Liver (tissue), 9 donors: Measurements from ENCODE around the gene RFT1. TPM values are rescaled to one million over a fixed set of nuclear protein-coding genes. Genes with fewer than 3 reads are reported as not detected.

Experiments
- DNase-seq: peaks from one replicate; pipeline ENCODE4 v3.0.0-alpha.2; 2017; ENCODE audit warnings: low spot score
- H3K27ac ChIP-seq, 2 donors: one replicate each; pipeline ENCODE4 v1.7.0; 2013; ENCODE audit warnings: inconsistent platforms in 2 of 2, low read length in 2 of 2, control low read depth in 1 of 2, low read depth in 1 of 2, mild to moderate bottlenecking in 1 of 2
- H3K27me3 ChIP-seq, 4 donors: one replicate each; pipeline versions ENCODE4 v1.6.1 to v1.7.0; 2013; ENCODE audit warnings: low read length in 3 of 4, inconsistent platforms in 1 of 4, mild to moderate bottlenecking in 1 of 4, moderate library complexity in 1 of 4; ENCODE audit not compliant: control insufficient read depth in 4 of 4, insufficient read depth in 4 of 4
- H3K36me3 ChIP-seq, 4 donors: one replicate each; pipeline versions ENCODE4 v1.6.1 to v1.7.0; 2013; ENCODE audit warnings: low read length in 3 of 4, mild to moderate bottlenecking in 3 of 4, low read depth in 1 of 4, moderate library complexity in 1 of 4; ENCODE audit not compliant: control insufficient read depth in 4 of 4, insufficient read depth in 3 of 4
- H3K4me1 ChIP-seq, 4 donors: one replicate each; pipeline versions ENCODE4 v1.6.1 to v1.7.0; 2013; ENCODE audit warnings: low read length in 3 of 4, mild to moderate bottlenecking in 3 of 4, moderate library complexity in 1 of 4; ENCODE audit not compliant: control insufficient read depth in 4 of 4, insufficient read depth in 4 of 4
- H3K4me3 ChIP-seq, 3 donors: one replicate each; pipeline versions ENCODE4 v1.6.1 to v1.7.0; 2013; ENCODE audit warnings: low read length in 3 of 3, control low read depth in 1 of 3, low read depth in 1 of 3, mild to moderate bottlenecking in 1 of 3
- H3K9ac ChIP-seq, 2 donors: one replicate each; pipeline ENCODE4 v1.7.0; 2013; ENCODE audit warnings: low read length in 2 of 2, mild to moderate bottlenecking in 2 of 2, moderate library complexity in 2 of 2, control low read depth in 1 of 2, low read depth in 1 of 2
- H3K9me3 ChIP-seq, 4 donors: one replicate each; pipeline versions ENCODE4 v1.6.1 to v1.7.0; 2013; ENCODE audit warnings: low read length in 3 of 4; ENCODE audit not compliant: control insufficient read depth in 4 of 4
- EGR1 ChIP-seq, 2 donors: IDR thresholded peaks; 2 replicates each; pipeline ENCODE4 v1.6.1; 2016 to 2018; ENCODE audit warnings: antibody characterized with exemption in 2 of 2, low read depth in 2 of 2
- FOXA1 ChIP-seq: IDR thresholded peaks from 2 replicates; pipeline ENCODE4 v1.6.1; 2016; ENCODE audit warnings: antibody characterized with exemption
- FOXA2 ChIP-seq: IDR thresholded peaks from 2 replicates; pipeline ENCODE4 v1.6.1; 2016; ENCODE audit warnings: antibody characterized with exemption
- GABPA ChIP-seq, 2 donors: IDR thresholded peaks in 1 of 2; conservative IDR thresholded peaks in 1 of 2; 2 replicates each; pipeline ENCODE4 v1.6.1; 2016; ENCODE audit warnings: antibody characterized with exemption in 2 of 2, mild to moderate bottlenecking in 1 of 2, moderate library complexity in 1 of 2
- HNF4A ChIP-seq, 2 donors: conservative IDR thresholded peaks; 2 replicates each; pipeline ENCODE4 v1.6.1; 2016; ENCODE audit warnings: antibody characterized with exemption in 2 of 2, mild to moderate bottlenecking in 2 of 2
- HNF4G ChIP-seq: IDR thresholded peaks from 2 replicates; pipeline ENCODE4 v1.6.1; 2016; ENCODE audit warnings: antibody characterized with exemption
- JUND ChIP-seq, 2 donors: IDR thresholded peaks; 2 replicates each; pipeline ENCODE4 v1.6.1; 2016; ENCODE audit warnings: antibody characterized with exemption in 2 of 2
- NR2F2 ChIP-seq: IDR thresholded peaks from 2 replicates; pipeline ENCODE4 v1.6.1; 2016; ENCODE audit warnings: antibody characterized with exemption
- RAD21 ChIP-seq, 2 donors: IDR thresholded peaks; 2 replicates each; pipeline ENCODE4 v1.6.1; 2016; ENCODE audit warnings: antibody characterized with exemption in 2 of 2, mild to moderate bottlenecking in 2 of 2
- REST ChIP-seq: IDR thresholded peaks from 2 replicates; pipeline ENCODE4 v1.6.1; 2016; ENCODE audit warnings: antibody characterized with exemption, mild to moderate bottlenecking
- RXRA ChIP-seq, 2 donors: IDR thresholded peaks; 2 replicates each; pipeline ENCODE4 v1.6.1; 2017 to 2018; ENCODE audit warnings: antibody characterized with exemption in 2 of 2, mild to moderate bottlenecking in 1 of 2
- SP1 ChIP-seq: IDR thresholded peaks from 2 replicates; pipeline ENCODE4 v1.6.1; 2018; ENCODE audit warnings: antibody characterized with exemption, mild to moderate bottlenecking
- TAF1 ChIP-seq: conservative IDR thresholded peaks from 2 replicates; pipeline ENCODE4 v1.6.1; 2016; ENCODE audit warnings: antibody characterized with exemption, mild to moderate bottlenecking
- YY1 ChIP-seq: IDR thresholded peaks from 2 replicates; pipeline ENCODE4 v1.6.1; 2016; ENCODE audit warnings: antibody characterized with exemption, mild to moderate bottlenecking
- ZBTB33 ChIP-seq: IDR thresholded peaks from 2 replicates; pipeline ENCODE4 v1.6.1; 2016; ENCODE audit warnings: antibody characterized with exemption
- WGBS: extraction: QIAGEN DNeasy Blood & Tissue Kit; methylation state at CpG from one replicate; pipeline ENCODE4 v1.1.7; 2013; 5-methylcytosine and 5-hydroxymethylcytosine counted together
- polyA plus RNA-seq, 2 donors: library from polyadenylated mRNA; stranded (reverse) in 1 of 2; unstranded in 1 of 2; fragments of 200-250 nt in 1 of 2; fragments of >200 nt in 1 of 2; fragmentation: Nextera tagmentation in 1 of 2; extraction: Ambion mirVana in 1 of 2; gene quantifications; one replicate each; pipeline versions ENCODE4 v1.2.1 to v1.2.3, GENCODE V29; 2013 to 2015
- total RNA-seq, 2 donors: library from RNA; depleted of rRNA; stranded (reverse); fragments of >200 nt; gene quantifications; one replicate each; pipeline ENCODE4 v1.2.3, GENCODE V29; 2014
- TF ChIP-seq, protein P1 (sequence below): fragments of 150-350 bp; IDR thresholded peaks from 2 replicates; pipeline ENCODE4 v1.5.1; 2017; ENCODE audit warnings: improper control_type of control experiment, low read depth, low read length; ENCODE audit not compliant: missing input control
- TF ChIP-seq, protein P2 (sequence below): IDR thresholded peaks from 2 replicates; pipeline ENCODE4 v1.6.1; 2016; ENCODE audit warnings: antibody characterized with exemption
- donor health status: healthy.
- donor health status: healthy.
- donor health status: healthy.
- donor health status: healthy.
- donor health status: healthy.

RFT1 gene
- total and polyA plus RNA-seq, 4 donors = 8.0 to 12.6 (median 11.8) TPM

GRCh38 chr3:53069422-53070068 is 60.7 kb downstream of the RFT1 start:
- H3K9ac ChIP-seq = no peak overlapping the region
- no peaks in the 10 kb centered on the region for H3K9me3 ChIP-seq
- H3K36me3 ChIP-seq = no peaks in the 10 kb centered on the region
- peaks cover 0 to 21% (median 14%) of the 10 kb centered on the region in 4 donors for H3K4me1 ChIP-seq
- no peak overlapping the region for H3K27ac ChIP-seq
- no peaks in the 10 kb centered on the region for H3K27me3 ChIP-seq
- WGBS = 84% methylated on average over 4 of the region's 4 CpGs
- no peak overlapping the region for H3K4me3 ChIP-seq
- TF ChIP-seq, protein P1, sequence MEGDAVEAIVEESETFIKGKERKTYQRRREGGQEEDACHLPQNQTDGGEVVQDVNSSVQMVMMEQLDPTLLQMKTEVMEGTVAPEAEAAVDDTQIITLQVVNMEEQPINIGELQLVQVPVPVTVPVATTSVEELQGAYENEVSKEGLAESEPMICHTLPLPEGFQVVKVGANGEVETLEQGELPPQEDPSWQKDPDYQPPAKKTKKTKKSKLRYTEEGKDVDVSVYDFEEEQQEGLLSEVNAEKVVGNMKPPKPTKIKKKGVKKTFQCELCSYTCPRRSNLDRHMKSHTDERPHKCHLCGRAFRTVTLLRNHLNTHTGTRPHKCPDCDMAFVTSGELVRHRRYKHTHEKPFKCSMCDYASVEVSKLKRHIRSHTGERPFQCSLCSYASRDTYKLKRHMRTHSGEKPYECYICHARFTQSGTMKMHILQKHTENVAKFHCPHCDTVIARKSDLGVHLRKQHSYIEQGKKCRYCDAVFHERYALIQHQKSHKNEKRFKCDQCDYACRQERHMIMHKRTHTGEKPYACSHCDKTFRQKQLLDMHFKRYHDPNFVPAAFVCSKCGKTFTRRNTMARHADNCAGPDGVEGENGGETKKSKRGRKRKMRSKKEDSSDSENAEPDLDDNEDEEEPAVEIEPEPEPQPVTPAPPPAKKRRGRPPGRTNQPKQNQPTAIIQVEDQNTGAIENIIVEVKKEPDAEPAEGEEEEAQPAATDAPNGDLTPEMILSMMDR = no peak
- TF ChIP-seq RAD21 (IDR thresholded peaks at IDR 0.05) (no peak), YY1 (no peak), EGR1 (IDR thresholded peaks at IDR 0.05; ENCODE audit: low read depth in 2 of 2) (no peak), HNF4A (conservative IDR thresholded peaks at IDR 0.05) (no peak), FOXA2 (no peak), HNF4G (no peak), RXRA (IDR thresholded peaks at IDR 0.05) (no peak), TAF1 (no peak), SP1 (no peak), REST (no peak), FOXA1 (no peak), GABPA (IDR thresholded peaks at IDR 0.05 in 1 of 2, conservative IDR thresholded peaks at IDR 0.05 in 1 of 2) (no peak), JUND (IDR thresholded peaks at IDR 0.05) (no peak), ZBTB33 (no peak)
- TF ChIP-seq, protein P2, sequence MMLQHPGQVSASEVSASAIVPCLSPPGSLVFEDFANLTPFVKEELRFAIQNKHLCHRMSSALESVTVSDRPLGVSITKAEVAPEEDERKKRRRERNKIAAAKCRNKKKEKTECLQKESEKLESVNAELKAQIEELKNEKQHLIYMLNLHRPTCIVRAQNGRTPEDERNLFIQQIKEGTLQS = no peak
- no peak for DNase-seq

DNA sequence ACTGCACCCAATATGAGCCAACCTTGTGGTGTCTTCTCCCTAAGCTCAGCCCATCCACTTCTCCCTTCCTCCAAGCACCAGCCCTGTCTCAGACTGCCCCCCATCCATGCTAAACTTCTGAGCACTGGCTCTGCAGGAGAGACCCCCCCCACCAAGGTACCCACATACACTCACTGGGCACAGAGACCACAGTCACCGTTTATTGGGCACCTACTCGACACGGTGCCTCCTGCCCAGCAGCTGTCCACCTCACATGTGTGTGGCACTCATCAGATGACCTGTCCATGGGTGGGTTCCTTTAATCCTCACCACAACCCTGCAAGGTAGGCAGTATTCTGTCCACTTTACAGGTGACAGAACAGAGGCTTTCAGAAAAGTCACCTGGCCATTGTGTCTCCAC is 62.1 kb downstream of the RFT1 start:
- Histone ChIP-seq H3K27me3 (no peaks in the 10 kb centered on the region), H3K36me3 (no peaks in the 10 kb centered on the region), H3K27ac (no peak overlapping the region), H3K4me1 (peaks cover 0 to 12% (median 5%) of the 10 kb centered on the region in 4 donors), H3K4me3 (no peak overlapping the region), H3K9me3 (no peaks in the 10 kb centered on the region), H3K9ac (no peak overlapping the region)
- TF ChIP-seq NR2F2 = no peak
- TF ChIP-seq YY1 = no peak
- no peak for TF ChIP-seq TAF1
- TF ChIP-seq FOXA2 = no peak
- TF ChIP-seq FOXA1 = no peak
- TF ChIP-seq HNF4A (conservative IDR thresholded peaks at IDR 0.05) = no peak
- TF ChIP-seq EGR1 (IDR thresholded peaks at IDR 0.05; ENCODE audit: low read depth in 2 of 2) = no peak
- WGBS = 89% methylated on average over 3 of the region's 3 CpGs
- DNase-seq = no peak
